GM19351 (cell line): ENCODE measurements around the gene BCL11A.

ENCODE experiments used
- ATAC-seq: cut with Tn5 transposase; IDR thresholded peaks from one replicate; pipeline ENCODE4 v1.9.1; 2021; ENCODE audit warnings: mild to moderate bottlenecking, moderate library complexity; ENCODE audit not compliant: unreplicated experiment

BCL11A gene

GRCh38 chr2:60560734-60561644 is 7.5 kb upstream of the BCL11A start:
- ATAC-seq = peak; percentile 72

GRCh38 chr2:60559880-60560279 is 6.4 kb upstream of the BCL11A start:
- no peak for ATAC-seq

GRCh38 chr2:60558536-60558935 is 5.1 kb upstream of the BCL11A start:
- no peak for ATAC-seq

DNA sequence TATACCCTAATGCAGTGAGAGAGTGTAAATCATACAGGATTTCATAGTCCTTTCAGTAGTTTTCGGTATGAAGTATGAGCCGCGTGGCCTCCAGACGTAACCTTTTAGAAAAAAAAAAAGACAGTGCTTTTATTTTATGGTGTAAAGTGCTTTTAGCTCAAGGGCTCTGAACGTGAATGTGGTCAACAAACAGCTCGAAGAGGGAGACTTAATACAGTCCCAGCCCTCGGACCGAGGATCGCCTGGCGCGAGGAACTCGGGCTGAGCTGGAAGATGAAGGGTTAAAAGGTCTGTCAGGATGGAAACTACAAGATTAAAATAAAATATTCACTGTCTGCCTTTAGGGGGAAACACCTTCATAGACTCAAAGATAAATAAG is 4.0 kb upstream of the BCL11A start:
- no peak for ATAC-seq

GRCh38 chr2:60556576-60557485 is 3.4 kb upstream of the BCL11A start:
- no peak for ATAC-seq

DNA sequence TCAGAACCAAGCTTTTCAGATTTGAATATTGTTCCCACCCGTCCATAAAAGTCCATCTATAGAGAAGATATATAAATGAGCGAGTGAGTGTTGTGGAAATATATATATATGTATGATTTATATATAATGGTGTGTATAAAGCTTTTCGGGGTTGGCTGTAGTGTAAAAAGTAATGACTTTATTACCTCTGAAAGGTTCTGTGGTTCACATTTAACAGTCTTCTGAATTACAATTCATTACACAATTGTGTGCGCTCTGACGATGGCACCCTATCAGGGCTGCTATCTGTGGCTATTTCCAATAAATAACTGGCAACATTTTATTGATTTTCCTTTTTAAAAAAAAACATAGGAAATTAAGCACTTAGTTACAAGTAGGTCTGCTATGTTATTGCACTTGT is 2.7 kb upstream of the BCL11A start:
- no peak for ATAC-seq

GRCh38 chr2:60555783-60556139 is 2.3 kb upstream of the BCL11A start:
- ATAC-seq = peak; percentile 6

GRCh38 chr2:60555066-60555782 is 1.8 kb upstream of the BCL11A start:
- ATAC-seq = peak; percentile 35

GRCh38 chr2:60554646-60555065 is 1.2 kb upstream of the BCL11A start:
- ATAC-seq = no peak

DNA sequence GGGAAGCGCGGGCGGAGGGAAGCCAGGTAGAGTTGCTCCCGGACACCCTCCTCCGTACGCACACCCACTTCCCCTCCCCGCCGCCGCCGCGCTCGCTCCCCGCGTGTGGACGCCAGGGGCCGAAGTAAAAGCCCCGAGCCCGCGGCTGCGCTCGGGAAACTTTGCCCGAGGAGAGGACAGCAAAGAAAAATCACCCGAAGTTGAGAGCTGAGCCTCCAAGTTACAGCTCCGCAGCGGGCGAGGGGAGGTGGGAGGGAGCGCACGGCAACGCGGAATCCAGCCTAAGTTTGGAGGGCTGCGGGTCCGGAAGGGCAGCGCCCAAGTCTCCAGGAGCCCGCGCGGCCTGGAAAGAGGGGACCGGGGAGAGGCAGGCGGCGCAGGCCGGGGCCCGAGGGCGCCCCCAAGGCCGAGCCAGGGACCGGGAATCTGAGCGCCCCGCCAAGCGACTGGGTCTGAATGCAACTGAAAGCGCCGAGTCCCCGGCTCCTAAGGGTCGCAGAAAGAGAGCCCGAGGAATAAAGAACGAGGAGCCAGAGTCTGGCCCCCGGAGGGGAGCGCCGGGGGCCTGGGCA is 706 bp upstream of the BCL11A start:
- ATAC-seq = peak; percentile 10

GRCh38 chr2:60552851-60553494 is 481 bp downstream of the BCL11A start:
- ATAC-seq = no peak

DNA sequence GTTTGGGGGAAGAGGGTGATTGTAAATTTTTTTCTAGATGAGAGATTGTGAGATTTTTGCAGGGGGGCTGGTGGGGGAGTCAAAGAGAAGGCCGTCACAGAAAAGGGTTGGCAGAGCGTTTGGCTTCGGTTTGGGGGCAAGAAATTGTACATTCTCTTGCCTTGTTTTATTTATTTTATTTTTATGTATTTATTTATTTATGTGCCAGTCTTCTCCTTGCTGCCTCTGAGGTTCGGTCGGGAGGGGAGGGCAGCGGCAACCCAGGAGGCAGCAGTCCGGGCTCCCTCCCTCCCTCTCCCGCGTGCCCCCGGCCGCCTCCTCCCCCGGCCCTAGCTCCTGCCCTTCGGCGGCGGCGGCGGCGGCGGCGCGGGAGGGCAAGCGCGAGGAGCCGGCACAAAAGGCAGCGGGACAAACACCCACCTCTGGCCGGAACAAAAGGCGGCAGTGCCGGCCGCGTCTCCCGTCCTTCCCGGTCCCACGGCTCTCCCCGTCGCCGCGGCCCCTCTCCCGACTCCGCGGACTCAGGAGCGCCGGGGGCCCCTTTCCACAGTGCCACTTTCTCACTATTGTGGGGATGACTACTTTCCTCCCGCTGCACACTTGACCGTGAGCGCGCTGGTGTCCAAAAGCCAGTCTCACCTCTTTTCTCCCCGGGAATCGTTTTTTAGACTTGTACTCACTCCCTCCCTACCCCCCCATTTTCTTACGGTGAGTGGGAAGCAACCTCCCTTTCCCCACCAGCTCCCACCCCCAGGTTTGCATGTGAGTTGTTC is 1.2 kb downstream of the BCL11A start:
- ATAC-seq = no peak

DNA sequence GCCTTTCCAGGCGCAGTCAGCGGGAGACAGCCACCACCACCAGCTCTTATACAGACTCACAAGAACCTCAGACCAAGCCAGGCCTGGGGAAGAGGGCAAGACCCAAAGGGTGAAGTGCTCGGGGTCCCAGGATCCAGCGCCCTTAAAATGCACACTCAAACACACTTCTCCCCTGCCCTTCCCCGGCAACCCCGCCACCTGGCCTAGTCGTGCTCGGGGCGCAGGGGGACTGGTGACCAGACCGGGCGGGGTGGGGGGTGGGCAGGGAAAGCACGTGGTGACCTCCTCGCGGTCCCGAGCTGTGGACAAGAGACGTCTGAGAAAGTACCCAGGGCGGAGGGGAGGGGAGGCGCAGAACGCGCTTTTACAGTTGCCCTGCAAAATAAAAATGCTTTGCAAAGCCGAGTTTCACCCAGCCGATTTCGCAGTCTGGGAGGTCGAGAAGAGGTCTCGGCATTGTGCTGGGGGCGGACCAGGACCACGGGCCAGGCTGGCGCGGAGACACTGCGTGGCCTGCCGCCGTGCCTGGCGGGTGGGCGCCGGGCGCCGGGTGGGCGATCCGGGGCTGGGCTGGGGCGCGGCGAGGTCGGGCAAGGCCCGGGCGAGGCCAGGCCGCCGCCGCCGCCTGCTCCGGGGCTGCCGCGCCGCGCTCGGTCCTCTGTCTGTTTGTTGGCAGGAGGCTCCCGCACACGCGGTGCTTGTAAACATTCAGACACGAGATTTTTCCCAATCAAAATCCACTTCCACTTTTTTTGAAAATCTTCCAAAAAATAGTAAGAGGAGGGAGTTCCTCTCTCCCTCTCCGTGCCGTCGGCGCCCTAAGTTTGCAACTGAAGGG is 2.0 kb downstream of the BCL11A start:
- no peak for ATAC-seq

- no peak for ATAC-seq
Measured at GRCh38 chr2:60550984-60551239, 2.5 kb downstream of the BCL11A start.

- peak; percentile 40 for ATAC-seq
Measured at GRCh38 chr2:60550178-60550983, 3.1 kb downstream of the BCL11A start.

- ATAC-seq = peak; percentile 9
Measured at GRCh38 chr2:60549928-60550177, 3.6 kb downstream of the BCL11A start.

DNA sequence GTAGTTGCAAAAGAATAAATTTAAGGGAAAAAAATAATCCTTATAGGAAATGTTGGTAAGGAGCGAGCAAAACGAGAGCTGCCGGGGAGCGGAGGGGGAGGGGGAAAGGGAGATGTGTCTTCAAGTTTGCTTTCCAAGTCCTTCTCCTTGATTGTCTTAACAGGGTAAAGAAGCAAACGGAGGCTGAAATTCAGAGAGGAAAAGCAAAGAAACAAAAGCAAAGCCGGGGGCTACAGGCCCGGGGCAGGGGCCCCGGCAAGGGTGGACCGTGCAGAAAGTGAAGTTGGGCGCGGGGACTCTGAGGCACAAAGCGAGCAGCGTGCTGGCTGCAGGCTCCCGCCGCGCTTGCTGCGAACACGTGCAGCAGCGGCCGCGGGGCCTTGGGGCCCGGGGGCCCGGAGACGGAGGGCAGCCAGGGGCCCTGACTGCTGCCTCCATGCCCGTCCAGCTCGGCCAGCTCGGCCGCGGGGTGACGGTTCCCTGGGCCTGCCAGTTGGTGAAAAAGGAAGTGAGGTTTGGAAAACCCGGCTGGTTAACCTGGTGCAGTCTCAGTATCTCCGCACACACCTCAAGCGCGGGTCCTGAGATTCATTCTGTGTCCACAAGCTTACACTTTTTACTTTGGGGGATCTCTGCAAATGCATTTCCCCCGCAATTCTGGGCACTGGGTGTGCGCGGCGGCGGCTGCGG is 4.1 kb downstream of the BCL11A start:
- peak; percentile 6 for ATAC-seq

DNA sequence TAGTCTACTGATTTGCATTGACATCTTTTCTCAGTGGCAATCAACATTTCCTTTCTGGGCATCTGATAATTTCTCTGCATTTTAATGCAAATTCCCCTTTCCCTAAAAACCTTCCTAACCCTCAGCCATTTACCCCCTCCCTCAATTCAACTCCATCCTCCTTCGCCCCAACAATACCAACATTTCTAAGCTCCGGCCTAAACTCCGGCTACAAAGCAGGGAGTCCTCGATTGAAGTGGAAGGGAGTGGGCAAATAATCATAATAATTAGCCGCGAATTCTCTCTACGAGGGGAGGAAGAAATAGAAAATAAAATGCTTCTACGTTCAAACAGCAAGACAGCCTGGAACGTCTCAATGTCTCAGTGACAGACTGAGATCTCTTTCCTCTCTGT is 4.6 kb downstream of the BCL11A start:
- no peak for ATAC-seq
